ENCODE measurements around the gene SERTAD3.
A peak's percentile ranks its signal among the peaks of the same experiment; 100 is the strongest.
"Not testable (repeated sequence)": the region's sequence is repeated elsewhere in the genome, so short reads cannot be mapped to it uniquely, and the experiment has no call there.

The SERTAD3 gene

DNA sequence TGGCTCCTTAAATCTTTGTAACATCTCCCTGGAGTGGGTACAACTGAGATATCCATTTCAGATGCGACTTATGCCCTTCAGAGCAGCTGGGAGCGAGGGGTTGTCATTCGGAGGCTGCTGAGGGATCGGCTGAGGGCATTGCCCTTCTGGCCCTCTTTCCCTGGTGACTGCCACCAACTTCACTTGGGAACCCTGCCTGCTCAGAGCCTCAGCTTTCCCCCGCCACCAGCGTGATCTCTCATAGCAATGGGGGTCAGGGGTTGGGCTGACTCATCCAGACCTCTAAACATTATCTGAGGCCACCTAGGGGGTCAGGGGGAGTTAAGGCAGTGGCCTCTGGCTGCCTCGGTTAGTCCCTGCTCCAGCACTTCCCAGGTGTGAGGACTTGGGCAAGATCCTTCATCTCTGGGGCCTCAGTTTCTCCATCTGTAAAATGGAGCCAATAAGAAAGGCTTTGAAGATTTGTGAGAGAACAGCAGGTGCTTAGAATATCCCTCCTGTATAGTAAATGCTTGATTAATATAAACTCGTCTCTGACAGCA, 32.1 kb downstream of the SERTAD3 start:
- no peak for DNase-seq

DNA sequence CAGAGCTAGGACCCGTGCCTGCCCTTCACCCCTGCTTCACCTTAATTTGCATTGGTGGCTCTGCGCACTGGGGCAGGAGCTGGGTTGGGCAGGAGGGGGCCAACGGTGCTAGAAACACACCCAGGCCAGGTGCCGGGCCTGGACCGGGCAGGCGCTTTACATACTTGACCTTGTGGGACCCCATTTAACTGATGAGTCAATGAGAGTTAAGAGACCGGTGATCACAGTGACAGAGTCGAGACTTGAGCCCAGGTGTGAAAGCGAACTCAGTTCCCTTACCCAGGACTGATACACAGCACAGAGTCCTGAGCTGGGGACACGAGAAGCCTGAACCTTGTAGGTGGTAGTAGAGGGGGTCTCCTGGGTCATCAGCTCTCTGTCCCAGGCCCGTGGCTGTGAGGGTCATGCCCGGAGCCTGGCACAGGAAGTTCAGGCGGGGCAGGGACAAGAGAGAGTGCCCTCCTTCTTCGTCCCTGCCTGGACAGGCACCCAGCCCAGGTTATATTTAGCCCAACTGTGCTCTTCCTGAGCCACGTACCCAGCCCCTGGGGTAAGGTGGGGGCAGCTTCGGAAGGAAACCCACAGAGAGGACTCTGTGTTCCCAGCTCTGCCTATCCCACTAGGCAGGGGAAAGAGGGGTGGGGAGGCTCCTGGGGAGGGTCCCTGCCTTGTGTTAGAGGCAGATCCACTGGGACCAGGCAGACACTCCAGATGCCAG, 32.9 kb downstream of the SERTAD3 start:
- no peak for DNase-seq

DNA sequence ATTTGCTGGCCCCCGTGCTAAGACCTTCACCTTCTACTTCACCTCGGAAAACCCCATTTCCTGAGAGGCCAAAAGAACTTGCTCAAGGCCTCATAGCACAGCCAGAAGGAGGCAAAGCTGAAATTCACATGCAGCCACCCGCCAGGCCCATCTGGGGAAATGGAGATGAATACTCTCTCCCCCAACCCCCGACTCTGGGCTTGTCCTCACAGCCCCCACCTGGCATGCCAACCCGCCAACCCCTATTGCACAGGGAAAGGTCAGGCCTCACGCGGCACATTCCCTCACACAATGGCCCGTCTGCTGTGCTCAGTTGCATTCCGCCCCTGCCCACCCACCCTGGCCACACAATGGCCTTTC, 34.1 kb downstream of the SERTAD3 start:
- DNase-seq: no peak

DNA sequence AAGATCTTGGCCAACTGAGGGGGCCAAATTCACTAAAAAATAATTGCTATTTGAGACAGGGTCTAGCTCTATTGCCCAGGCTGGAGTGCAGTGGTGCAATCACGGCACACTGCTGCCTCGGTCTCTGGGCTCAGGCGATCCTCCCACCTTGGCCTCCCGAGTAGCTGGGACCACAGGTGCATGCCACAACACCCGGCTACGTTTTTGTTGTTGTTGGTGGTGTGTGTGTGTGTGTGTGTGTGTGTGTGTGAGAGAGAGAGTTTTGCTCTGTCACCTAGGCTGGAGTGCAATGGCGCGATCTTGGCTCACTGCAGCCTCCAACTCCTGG, 35.6 kb downstream of the SERTAD3 start:
- not testable (repeated sequence) for DNase-seq

DNA sequence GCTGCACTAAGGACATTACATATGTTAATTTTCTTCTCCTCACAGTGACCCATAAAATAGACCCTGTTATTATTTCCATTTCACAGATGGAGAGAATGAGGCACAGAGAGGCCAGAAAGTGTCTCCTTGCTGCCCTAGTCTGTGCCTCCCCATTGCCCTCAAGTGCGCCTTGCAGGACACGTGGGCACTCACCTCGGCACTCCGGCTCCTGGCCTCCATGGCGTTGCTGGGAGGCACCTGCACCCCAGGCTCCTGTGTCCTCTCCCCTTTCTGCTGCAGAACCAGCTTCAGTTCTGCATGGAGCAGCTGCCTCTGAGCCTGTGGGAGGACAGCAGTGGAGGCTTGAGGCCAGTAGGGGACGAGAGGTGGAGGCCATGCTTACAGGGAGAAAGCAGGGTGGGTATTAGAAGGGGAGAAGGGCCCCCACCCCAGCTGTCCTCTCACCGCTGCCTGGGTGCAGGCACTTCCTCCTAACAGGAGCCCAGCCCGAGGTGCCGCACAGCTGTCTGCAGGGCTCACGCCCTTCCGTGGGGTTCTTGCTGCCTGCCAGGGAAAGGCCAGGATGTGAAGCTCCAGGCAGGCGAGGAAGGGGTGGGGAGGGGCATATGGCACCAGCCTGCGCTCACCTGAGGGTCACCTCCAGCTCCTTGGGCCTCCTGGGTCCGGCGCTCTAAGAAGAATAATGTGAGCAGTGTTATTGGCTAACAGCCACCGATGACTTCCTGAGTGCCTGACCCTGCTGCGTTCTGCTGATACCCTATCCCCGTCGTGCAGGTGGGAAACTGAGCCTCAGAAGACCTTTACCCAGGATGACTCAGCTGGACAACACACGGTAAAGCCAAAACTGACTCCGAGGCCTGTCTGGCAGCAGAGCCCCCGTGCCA, 36.2 kb downstream of the SERTAD3 start:
- DNase-seq: no peak

DNA sequence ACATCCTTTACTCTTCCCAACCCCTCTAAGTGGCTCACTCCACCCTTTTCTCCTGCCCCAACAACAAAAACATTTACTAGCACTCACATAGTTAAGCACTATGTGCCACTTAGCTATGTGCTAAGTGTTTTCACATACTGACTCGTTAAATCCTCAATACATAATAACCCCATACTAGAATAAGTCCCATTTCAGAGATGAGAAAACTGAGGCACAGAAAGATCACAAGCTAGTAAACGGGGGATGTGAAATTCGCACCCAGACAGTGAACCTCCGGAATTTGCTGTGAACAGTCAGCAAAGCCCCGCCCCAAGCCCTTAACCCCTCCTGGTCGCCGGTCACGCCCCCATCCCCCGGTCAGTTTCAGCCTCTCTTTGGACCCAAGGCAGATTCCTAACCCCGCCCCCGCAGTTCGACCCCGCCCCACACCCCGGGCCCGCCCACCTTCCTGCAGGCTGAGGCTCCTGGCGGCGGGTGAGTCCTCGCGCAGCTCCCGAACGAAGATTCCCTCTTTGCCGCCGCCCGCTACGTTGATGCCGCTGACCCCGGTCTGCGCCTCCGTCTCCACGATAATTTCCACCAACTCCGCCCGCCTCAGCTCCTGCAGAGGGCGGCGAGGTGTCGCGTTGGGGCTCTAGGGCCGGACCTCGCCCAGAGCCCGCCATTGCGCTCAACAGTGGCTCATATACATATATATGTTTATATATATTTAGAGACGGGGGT, 40.7 kb downstream of the SERTAD3 start:
- peak in 37 of 56 donors; percentile 8 to 60 (median 29) for DNase-seq

DNA sequence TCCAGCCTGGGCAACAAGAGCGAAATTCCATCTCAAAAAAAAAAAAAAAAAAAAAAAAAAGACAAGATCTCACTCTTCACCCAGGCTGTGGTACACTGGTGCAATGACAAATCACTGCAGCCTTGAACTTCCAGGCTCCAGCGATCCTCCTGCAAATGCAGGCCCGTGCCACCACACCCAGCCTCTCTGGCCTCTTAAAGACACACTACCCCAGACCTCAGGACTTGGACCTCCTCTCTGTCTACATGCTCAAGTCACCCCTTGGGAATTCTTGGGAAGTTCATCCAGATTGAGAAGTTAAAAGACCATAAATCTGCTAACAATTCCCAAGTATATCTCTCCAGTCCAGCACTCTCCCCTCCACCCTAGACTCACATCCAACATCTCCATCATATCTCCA, 43.6 kb downstream of the SERTAD3 start:
- no peak for DNase-seq

DNA sequence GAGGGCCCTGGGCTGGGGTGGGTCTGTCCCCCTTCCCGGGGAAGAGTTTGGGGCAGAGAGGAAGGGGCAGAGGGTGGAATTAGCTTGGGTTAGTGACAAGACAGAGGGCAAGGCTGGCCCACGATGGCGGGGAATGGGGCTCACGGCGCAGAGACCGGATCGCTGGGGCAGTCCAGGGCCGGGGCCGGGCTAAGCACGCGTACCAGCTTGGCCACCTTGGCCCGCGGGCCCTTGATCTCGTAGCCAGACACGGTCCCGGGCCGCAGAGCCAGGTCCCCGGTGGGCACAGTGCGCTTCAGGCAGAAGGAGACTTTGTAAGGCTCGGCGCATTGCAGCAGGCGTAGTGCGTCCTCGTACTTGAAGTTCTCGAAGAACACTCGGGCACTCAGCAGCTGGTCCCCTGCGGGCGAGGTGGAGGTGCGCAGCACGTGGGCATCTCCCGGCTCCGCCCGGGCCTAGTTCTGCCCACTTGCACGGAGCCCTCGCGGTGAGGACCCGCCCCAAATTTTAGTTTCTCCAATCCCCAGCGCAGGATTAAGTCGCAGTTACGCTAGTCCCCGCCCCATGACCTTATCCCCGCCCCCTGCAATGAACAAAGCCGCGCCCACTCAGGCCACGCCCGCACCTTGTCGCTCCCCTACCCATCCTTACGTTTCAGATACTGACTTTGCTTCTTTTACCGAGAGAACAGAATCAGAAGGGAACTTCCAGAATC, 45.6 kb downstream of the SERTAD3 start:
- DNase-seq: peak in 11 of 56 donors; percentile 4 to 25 (median 15)

DNA sequence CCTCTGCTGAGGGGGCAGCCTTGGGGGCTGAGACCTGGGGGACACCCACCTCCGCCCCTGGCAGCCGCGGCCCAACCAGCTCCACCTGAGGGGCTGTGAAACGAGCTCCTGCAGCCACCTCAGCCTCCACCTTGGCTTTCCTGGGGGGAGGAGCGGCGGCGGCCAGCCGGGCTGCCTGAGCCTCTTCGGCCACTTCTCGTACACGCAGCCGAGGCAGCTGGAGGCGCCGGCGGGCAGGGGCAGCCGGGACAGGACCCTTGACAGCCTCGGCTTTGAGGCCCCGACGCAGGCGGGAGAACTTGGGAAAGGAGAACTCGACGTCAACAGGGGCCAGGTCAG, 46.6 kb downstream of the SERTAD3 start:
- DNase-seq: no peak

DNA sequence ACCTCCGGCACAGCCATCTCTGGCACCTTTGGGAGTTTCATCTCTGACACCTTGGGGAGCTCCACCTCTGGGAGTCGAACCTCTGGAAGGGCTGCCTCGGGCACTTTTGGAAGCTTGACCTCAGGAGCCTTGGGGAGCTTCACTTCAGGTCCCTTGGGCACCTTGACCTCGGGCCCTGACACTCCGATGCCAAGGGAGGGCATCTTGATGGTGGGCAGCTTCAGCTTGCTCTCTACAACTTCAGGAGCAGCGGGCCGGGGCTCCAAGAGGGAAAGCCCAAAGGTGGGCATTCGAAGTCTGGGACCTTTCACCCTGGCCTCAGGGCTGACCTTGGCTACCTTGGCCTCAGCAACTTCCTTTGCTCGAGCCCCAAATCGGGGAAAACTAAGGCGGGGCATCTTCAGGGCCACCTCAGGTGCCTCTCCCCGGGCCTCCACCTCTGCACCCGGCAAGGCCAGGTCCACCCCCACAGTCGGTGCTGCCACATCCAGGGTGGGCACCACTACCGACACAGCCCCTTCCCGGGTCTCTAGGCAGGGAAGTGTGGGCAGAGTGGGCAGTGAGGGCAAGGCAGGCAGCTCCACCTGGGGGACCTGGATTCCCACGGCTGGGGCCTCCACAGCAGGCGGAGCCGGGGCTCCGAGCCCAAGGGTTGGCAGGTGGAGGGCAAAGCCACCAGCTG, 47.1 kb downstream of the SERTAD3 start:
- DNase-seq: no peak

DNA sequence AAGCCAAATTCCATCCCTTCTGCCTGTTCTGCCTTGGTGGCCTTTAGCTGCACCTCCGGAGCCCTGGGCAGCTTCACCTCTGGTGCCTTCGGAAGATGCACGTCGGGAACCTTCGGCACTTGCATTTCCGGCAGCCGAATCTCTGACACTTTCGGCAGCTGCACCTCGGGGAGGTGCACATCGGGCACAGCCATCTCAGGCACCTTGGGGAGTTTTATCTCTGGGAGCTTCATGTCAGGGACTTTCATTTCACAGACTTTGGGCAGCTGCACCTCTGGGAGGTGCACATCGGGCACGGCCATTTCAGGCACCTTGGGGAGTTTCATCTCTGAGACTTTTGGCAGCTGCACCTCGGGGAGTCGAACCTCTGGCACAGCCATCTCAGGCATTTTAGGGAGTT, 48.2 kb downstream of the SERTAD3 start:
- no peak for DNase-seq

DNA sequence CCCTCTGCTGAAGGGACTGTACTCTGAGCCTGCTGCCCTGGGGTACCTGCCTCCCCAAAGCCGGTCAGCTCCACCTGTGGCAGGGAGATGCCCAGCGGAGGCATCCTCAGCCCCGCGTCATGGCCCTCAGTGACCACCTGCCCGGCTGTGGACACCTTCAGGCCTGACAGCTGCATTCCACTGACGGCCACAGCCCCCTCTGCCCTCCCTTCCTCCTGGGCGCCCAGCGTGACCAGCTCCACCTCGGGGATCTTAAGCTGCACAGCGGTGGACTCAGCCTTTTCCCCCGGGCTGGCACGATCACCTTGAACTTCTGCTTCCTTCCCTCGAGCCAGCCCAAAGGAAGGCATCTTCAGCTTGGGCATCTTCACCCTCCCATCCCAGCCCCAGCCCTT, 49.3 kb downstream of the SERTAD3 start:
- DNase-seq: no peak

DNA sequence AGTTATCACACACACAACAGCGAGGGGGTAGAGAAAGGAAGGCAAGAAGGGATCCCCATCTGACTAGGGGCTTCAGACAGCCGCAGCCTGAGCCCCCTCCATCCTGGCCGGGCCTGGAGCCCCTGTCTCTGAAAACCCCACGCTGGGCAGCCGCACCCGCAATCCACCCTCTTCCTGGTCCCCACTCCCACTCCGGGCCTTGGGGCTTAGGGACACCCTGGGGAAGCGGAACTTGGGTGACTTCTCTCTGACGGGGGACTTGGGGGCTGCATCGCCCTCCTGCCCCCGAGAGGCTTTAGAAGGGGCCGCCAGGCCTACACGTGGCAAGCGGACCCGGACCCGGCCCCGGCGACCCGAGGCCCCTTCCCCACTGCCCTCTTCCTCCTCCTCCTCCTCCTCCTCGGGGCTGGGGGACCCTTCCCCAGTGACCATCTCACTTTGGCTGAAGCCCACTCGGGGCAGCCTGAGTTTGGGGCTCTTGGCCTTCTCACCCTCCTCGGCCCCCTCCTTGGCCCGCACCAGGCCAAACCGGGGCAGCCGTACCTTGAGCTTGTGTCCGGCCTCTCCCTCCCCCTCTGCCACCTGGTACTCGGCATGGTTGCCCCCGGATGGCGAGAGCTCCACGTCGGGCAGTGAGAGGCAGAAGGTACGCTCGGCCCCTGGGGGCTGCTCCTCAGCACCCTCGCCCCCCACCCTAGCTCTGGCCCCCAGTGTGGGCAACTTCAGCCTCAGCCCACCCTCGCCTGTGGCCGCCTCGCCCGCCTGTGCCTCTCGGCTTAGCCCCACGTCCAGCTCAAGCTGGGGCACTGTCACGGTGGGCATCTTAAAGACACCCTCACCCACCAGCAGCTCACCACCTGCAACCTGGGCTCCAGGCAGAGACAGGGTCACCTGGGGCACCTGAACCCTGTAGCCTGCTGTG, 50.0 kb downstream of the SERTAD3 start:
- DNase-seq: no peak

DNA sequence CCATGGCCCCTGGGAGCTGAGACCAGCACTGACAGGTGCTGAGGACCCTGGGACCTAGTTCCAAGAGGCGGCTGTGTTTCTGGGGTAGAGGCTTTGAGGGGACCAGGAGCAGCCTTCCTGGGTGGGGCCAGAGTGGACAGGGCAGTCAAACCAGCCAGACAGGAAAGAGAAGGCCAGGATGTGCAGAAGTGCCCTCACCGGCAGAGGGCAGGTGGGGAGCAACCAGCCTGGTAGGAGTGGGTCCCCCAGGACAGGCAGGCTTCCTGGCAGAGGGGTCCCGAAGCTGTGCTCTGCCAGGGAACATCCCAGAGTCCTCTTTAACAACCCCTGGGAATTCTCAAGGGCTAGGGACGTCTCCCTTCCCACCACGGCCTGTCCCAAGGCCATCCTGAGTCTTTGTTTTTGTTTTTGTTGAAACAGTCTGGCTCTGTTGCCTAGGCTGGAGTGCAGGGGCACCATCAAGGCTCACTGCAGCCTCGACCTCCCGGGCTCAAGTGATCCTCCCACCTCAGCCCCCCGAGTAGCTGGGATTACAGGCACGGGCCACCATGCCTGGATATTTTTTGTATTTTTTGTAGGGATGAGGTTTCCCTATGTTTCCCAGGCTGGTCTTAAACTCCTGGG, 51.1 kb downstream of the SERTAD3 start:
- DNase-seq: no peak

DNA sequence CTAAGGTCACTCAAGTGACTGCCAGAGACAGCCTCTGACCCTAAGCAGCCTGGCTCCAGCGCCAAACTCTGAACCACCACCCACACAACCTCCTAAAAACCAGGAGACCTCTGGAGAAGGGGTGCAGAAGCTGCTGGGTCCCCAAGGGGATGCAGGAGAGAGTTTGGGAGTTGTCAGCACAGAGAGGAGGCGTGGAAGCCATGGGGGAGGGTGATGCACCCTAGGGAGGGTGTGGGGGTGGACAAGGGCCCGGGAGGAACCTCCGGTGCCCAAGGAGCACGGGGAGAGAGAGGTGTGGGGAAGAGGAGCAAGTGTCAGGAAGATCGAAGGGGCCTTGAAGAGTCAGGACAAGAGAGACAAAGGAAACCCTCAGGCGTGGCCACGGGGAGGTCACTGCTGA, 52.0 kb downstream of the SERTAD3 start:
- DNase-seq: no peak
